ENCODE data around the gene NUP153. TPM values are rescaled to one million over a fixed set of nuclear protein-coding genes. Genes with fewer than 3 reads are reported as not detected.
A peak's percentile ranks its signal among the peaks of the same experiment; 100 is the strongest.

The NUP153 gene
- total RNA-seq, 1 donor from 2014 or later: 39.0 TPM

DNA sequence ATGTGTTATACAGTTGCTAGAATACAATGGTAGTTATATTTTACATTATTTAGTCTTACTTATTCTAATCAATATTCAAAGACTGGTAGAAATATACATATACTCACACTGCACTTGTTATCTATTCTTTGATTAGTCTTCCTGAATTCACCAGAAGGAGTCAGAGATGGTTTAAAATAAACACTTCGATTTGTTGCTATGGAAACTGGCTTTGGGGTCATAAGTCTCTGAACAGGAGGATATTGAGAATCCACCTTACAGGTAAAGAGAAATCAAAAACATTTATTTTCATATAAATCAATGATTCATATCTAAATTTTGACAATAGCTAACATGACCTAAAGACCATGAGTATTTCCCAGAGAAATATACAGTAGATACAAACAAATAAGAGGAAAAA, 41.6 kb downstream of the NUP153 start:
- DNase-seq (ENCODE audit: low spot score): no peak
- TF ChIP-seq, protein P1, sequence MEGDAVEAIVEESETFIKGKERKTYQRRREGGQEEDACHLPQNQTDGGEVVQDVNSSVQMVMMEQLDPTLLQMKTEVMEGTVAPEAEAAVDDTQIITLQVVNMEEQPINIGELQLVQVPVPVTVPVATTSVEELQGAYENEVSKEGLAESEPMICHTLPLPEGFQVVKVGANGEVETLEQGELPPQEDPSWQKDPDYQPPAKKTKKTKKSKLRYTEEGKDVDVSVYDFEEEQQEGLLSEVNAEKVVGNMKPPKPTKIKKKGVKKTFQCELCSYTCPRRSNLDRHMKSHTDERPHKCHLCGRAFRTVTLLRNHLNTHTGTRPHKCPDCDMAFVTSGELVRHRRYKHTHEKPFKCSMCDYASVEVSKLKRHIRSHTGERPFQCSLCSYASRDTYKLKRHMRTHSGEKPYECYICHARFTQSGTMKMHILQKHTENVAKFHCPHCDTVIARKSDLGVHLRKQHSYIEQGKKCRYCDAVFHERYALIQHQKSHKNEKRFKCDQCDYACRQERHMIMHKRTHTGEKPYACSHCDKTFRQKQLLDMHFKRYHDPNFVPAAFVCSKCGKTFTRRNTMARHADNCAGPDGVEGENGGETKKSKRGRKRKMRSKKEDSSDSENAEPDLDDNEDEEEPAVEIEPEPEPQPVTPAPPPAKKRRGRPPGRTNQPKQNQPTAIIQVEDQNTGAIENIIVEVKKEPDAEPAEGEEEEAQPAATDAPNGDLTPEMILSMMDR (IDR thresholded peaks at IDR 0.05; ENCODE audit: unreplicated experiment): no peak
- Mint-ChIP-seq H3K27me3 (ENCODE audit: unreplicated experiment) (no peaks in the 10 kb centered on the region), H3K4me1 (ENCODE audit: unreplicated experiment) (no peaks in the 10 kb centered on the region), H3K9me3 (ENCODE audit: unreplicated experiment) (no peaks in the 10 kb centered on the region), H3K27ac (ENCODE audit: unreplicated experiment) (no peak overlapping the region), H3K36me3 (ENCODE audit: low read depth, unreplicated experiment) (peaks cover 20% of the 10 kb centered on the region), H3K4me3 (ENCODE audit: unreplicated experiment) (no peak overlapping the region)

DNA sequence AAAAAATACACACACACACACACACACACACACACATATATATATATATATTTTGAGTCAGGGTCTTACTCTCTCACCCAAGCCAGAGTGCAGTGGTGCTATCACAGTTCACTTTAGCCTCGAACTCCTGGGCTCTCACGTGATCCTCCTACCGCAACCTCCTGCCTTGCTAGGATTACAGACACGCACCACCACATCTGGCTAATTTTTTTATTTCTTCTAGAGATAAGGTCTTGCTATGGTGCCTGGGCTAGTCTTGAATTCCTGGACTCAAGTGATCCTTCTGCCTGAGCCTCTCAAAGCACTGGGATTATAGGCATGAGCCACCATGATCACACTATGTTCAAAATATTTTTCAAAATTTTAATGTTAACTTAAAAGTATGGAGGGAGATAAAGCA, 43.5 kb downstream of the NUP153 start:
- no peaks in the 10 kb centered on the region for H3K4me1 Mint-ChIP-seq (ENCODE audit: unreplicated experiment)
- no peak overlapping the region for H3K4me3 Mint-ChIP-seq (ENCODE audit: unreplicated experiment)
- no peak for DNase-seq (ENCODE audit: low spot score)
- TF ChIP-seq, protein P1 (IDR thresholded peaks at IDR 0.05; ENCODE audit: unreplicated experiment): no peak
- H3K36me3 Mint-ChIP-seq (ENCODE audit: low read depth, unreplicated experiment): peaks cover 20% of the 10 kb centered on the region
- no peak overlapping the region for H3K27ac Mint-ChIP-seq (ENCODE audit: unreplicated experiment)
- no peaks in the 10 kb centered on the region for H3K27me3 Mint-ChIP-seq (ENCODE audit: unreplicated experiment)
- no peaks in the 10 kb centered on the region for H3K9me3 Mint-ChIP-seq (ENCODE audit: unreplicated experiment)

DNA sequence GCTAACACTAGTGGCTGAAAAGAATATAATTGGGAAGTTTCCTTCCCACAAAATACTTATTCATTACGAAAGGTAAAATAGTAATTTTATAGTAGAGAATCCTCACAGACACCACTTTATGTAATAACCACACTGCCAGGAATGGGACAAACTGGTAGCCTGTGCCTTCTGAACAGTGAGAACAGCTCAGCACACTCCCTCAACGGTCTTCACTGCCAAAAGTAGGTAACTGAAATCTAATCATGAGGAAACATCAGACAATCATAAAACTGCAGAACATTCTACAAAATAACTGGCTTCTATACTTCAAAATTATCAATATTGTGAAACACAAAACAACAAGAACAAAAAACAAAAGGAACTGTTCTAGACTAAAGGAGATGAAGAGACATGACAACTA, 44.1 kb downstream of the NUP153 start:
- Mint-ChIP-seq H3K9me3 (ENCODE audit: unreplicated experiment) (no peaks in the 10 kb centered on the region), H3K27me3 (ENCODE audit: unreplicated experiment) (no peaks in the 10 kb centered on the region), H3K27ac (ENCODE audit: unreplicated experiment) (no peak overlapping the region), H3K4me3 (ENCODE audit: unreplicated experiment) (no peak overlapping the region), H3K36me3 (ENCODE audit: low read depth, unreplicated experiment) (peaks cover 20% of the 10 kb centered on the region), H3K4me1 (ENCODE audit: unreplicated experiment) (no peaks in the 10 kb centered on the region)
- TF ChIP-seq, protein P1 (IDR thresholded peaks at IDR 0.05; ENCODE audit: unreplicated experiment): no peak
- DNase-seq (ENCODE audit: low spot score): no peak

DNA sequence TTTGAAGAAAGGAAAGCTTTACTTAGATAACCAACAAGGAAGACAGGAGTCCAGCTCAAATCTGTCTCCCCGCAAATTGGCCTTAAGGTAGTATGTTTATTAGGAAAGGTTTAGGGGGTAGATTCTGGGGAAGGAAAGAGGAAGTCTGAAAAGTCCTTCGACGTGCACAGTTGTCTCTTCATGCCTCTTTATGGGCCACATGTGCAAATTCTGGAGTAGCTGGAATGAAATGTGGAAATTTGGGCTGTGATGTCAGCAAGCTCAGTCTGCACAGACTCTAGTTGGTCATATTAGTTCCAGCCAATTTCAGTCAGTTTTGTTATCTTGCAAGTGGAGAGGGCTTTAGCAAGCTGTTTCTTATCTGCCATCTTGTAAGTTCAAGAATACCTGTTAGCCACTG, 50.1 kb downstream of the NUP153 start:
- Mint-ChIP-seq H3K9me3 (ENCODE audit: unreplicated experiment) (no peaks in the 10 kb centered on the region), H3K36me3 (ENCODE audit: low read depth, unreplicated experiment) (peaks cover 8% of the 10 kb centered on the region), H3K4me1 (ENCODE audit: unreplicated experiment) (no peaks in the 10 kb centered on the region), H3K27me3 (ENCODE audit: unreplicated experiment) (no peaks in the 10 kb centered on the region), H3K4me3 (ENCODE audit: unreplicated experiment) (no peak overlapping the region), H3K27ac (ENCODE audit: unreplicated experiment) (no peak overlapping the region)
- no peak for DNase-seq (ENCODE audit: low spot score)
- TF ChIP-seq, protein P1 (IDR thresholded peaks at IDR 0.05; ENCODE audit: unreplicated experiment): no peak

DNA sequence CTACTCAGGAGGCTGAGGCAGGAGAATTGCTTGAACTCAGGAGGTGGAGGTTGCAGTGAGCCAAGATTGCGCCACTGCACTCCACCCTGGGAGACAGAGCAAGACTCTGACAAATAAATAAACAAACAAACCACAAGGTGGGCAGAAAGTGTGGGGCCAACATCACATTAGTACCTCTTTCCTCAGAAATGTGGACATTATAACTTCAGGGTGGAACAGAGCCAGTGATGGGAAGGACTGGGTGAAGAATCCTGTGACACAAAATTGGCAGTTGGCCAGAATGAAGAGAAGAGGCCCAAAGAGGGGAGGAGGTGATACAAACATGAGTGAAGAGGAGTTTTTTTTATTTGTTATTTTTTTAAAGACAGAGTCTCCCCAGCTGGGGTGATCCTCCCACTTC, 50.6 kb downstream of the NUP153 start:
- H3K4me3 Mint-ChIP-seq (ENCODE audit: unreplicated experiment): no peak overlapping the region
- TF ChIP-seq, protein P1 (IDR thresholded peaks at IDR 0.05; ENCODE audit: unreplicated experiment): no peak
- H3K36me3 Mint-ChIP-seq (ENCODE audit: low read depth, unreplicated experiment): peaks cover 4% of the 10 kb centered on the region
- DNase-seq (ENCODE audit: low spot score): no peak
- H3K27me3 Mint-ChIP-seq (ENCODE audit: unreplicated experiment): no peaks in the 10 kb centered on the region
- no peaks in the 10 kb centered on the region for H3K9me3 Mint-ChIP-seq (ENCODE audit: unreplicated experiment)
- peak overlapping the region; percentile 49 for H3K27ac Mint-ChIP-seq (ENCODE audit: unreplicated experiment)
- no peaks in the 10 kb centered on the region for H3K4me1 Mint-ChIP-seq (ENCODE audit: unreplicated experiment)

Measured in endothelial cell (in vitro differentiated cells).